HepG2 (cell line): ENCODE results near the gene CD4. TPM values are rescaled to one million over a fixed set of nuclear protein-coding genes. Genes with fewer than 3 reads are reported as not detected.

Source experiments
- ADNP ChIP-seq: sonication (generic); formaldehyde crosslinking; IDR thresholded peaks from 2 replicates; pipeline ENCODE4 v1.4.0; 2020; ENCODE audit warnings: missing genetic modification reagents
- ETV6 ChIP-seq: sonication (generic); formaldehyde crosslinking; conservative IDR thresholded peaks from 2 replicates; pipeline ENCODE4 v1.4.0; 2020; ENCODE audit warnings: missing genetic modification reagents
- FOSL2 ChIP-seq: sonication (generic); formaldehyde crosslinking; IDR thresholded peaks from 2 replicates; pipeline ENCODE4 v1.4.0; 2020; ENCODE audit warnings: missing genetic modification reagents
- FOXK1 ChIP-seq: sonication (generic); formaldehyde crosslinking; IDR thresholded peaks from 2 replicates; pipeline ENCODE4 v1.4.0; 2020; ENCODE audit warnings: low read depth, missing genetic modification reagents, borderline replicate concordance
- GPN1 ChIP-seq: sonication (generic); formaldehyde crosslinking; IDR thresholded peaks from 2 replicates; pipeline ENCODE4 v1.5.1; 2020; ENCODE audit warnings: missing genetic modification reagents, borderline replicate concordance
- GTF2F1 ChIP-seq: fragments of 150-350 bp; IDR thresholded peaks from 2 replicates; pipeline ENCODE4 v1.6.1; 2014; ENCODE audit warnings: low read length
- HCFC1 ChIP-seq: fragments of 150-350 bp; IDR thresholded peaks from 2 replicates; pipeline ENCODE4 v1.6.1; 2014; ENCODE audit warnings: low read depth, low read length
- HDAC2 ChIP-seq: sonication (generic); formaldehyde crosslinking; IDR thresholded peaks from 2 replicates; pipeline ENCODE4 v1.4.0; 2020; ENCODE audit warnings: missing genetic modification reagents
- HNRNPK ChIP-seq: fragments of 200-400 bp; formaldehyde crosslinking; IDR thresholded peaks from 2 replicates; pipeline ENCODE4 v1.6.1; 2018; ENCODE audit warnings: low read length, low read depth, moderate library complexity, mild to moderate bottlenecking; ENCODE audit not compliant: poor library complexity, severe bottlenecking
- HOXA3 ChIP-seq: sonication (generic); formaldehyde crosslinking; IDR thresholded peaks from 2 replicates; pipeline ENCODE4 v1.5.0; 2020; ENCODE audit warnings: missing genetic modification reagents
- HOXA5 ChIP-seq: sonication (generic); formaldehyde crosslinking; IDR thresholded peaks from 2 replicates; pipeline ENCODE4 v1.4.0; 2020; ENCODE audit warnings: missing genetic modification reagents
- IRX3 ChIP-seq: sonication (generic); formaldehyde crosslinking; IDR thresholded peaks from 2 replicates; pipeline ENCODE4 v1.8.1; 2023; ENCODE audit warnings: mild to moderate bottlenecking, low read depth, missing genetic modification reagents, borderline replicate concordance
- MIXL1 ChIP-seq: IDR thresholded peaks from 2 replicates; pipeline ENCODE4 v1.6.1; 2016
- SMAD9 ChIP-seq: sonication (generic); formaldehyde crosslinking; IDR thresholded peaks from 2 replicates; pipeline ENCODE4 v1.5.1; 2020; ENCODE audit warnings: mild to moderate bottlenecking, missing genetic modification reagents
- ZEB1 ChIP-seq: IDR thresholded peaks from 2 replicates; pipeline ENCODE4 v1.6.1; 2012; ENCODE audit warnings: mild to moderate bottlenecking, low read depth, inconsistent platforms; ENCODE audit not compliant: insufficient replicate concordance
- ZNF17 ChIP-seq: sonication (generic); formaldehyde crosslinking; IDR thresholded peaks from 2 replicates; pipeline ENCODE4 v1.5.0; 2020; ENCODE audit warnings: mild to moderate bottlenecking, missing genetic modification reagents
- ZNF180 ChIP-seq: sonication (generic); formaldehyde crosslinking; IDR thresholded peaks from 2 replicates; pipeline ENCODE4 v1.4.0; 2020; ENCODE audit warnings: low read depth, missing genetic modification reagents, borderline replicate concordance
- ZNF382 ChIP-seq: sonication (generic); formaldehyde crosslinking; IDR thresholded peaks from 2 replicates; pipeline ENCODE4 v1.5.0; 2020; ENCODE audit warnings: missing genetic modification reagents, mild to moderate bottlenecking, borderline replicate concordance
- ZNF496 ChIP-seq: sonication (generic); formaldehyde crosslinking; IDR thresholded peaks from 2 replicates; pipeline ENCODE4 v1.8.1; 2023; ENCODE audit warnings: mild to moderate bottlenecking, moderate library complexity, missing genetic modification reagents; ENCODE audit not compliant: insufficient replicate concordance
- ZNF530 ChIP-seq: sonication (generic); formaldehyde crosslinking; IDR thresholded peaks from 2 replicates; pipeline ENCODE4 v1.5.0; 2020; ENCODE audit warnings: low read depth, mild to moderate bottlenecking, missing genetic modification reagents
- ZNF616 ChIP-seq: sonication (generic); formaldehyde crosslinking; IDR thresholded peaks from 2 replicates; pipeline ENCODE4 v1.5.0; 2020; ENCODE audit warnings: low read depth, mild to moderate bottlenecking, missing genetic modification reagents
- ZNF720 ChIP-seq: sonication (generic); formaldehyde crosslinking; IDR thresholded peaks from 2 replicates; pipeline ENCODE4 v1.4.0; 2020; ENCODE audit warnings: missing genetic modification reagents
- ZNF841 ChIP-seq: sonication (generic); formaldehyde crosslinking; IDR thresholded peaks from 2 replicates; pipeline ENCODE4 v1.8.1; 2023; ENCODE audit warnings: missing genetic modification reagents, borderline replicate concordance
- ZZZ3 ChIP-seq: sonication (generic); formaldehyde crosslinking; IDR thresholded peaks from 2 replicates; pipeline ENCODE4 v1.4.0; 2020; ENCODE audit warnings: missing genetic modification reagents, mild to moderate bottlenecking, borderline replicate concordance
- polyA plus RNA-seq, 8 experiments: library from polyadenylated mRNA; depleted of rRNA in 3 of 8; stranded (reverse) in 7 of 8; unstranded in 1 of 8; fragments of >200 nt; fragmentation: Illumina TruSeq in 4 of 8; extraction: Trizol in 4 of 8; gene quantifications; 2 replicates each; pipeline versions ENCODE4 v1.2.1 to v1.2.3, GENCODE V29; 2011 to 2016; ENCODE audit warnings: low read depth in 4 of 8, missing spikeins in 1 of 8, mixed read lengths in 1 of 8; ENCODE audit not compliant: insufficient read depth in 1 of 8
- total RNA-seq, 5 experiments: library from RNA; depleted of rRNA; stranded (reverse); fragments of >200 nt; fragmentation: Illumina TruSeq; extraction: Trizol; gene quantifications; 2 replicates each; pipeline ENCODE4 v1.2.3, GENCODE V29; 2016; ENCODE audit warnings: low read depth in 1 of 5
- TF ChIP-seq, protein P1 (sequence below): sonication (generic); formaldehyde crosslinking; IDR thresholded peaks from 2 replicates; pipeline ENCODE4 v1.4.0; 2020; ENCODE audit warnings: mild to moderate bottlenecking, missing genetic modification reagents
- TF ChIP-seq, protein P2 (sequence below): sonication (generic); formaldehyde crosslinking; IDR thresholded peaks from 2 replicates; pipeline ENCODE4 v1.5.0; 2020; ENCODE audit warnings: missing genetic modification reagents

Gene CD4
- total and polyA plus RNA-seq, 2 of the 13 experiments (the other 11 are each of a cell fraction or from before 2014, with no cell fraction given) = 0.07 to 0.95 TPM

GRCh38 chr12:6778574-6779550, 10.5 kb upstream of the CD4 start (continued):
- TF ChIP-seq, protein P1, sequence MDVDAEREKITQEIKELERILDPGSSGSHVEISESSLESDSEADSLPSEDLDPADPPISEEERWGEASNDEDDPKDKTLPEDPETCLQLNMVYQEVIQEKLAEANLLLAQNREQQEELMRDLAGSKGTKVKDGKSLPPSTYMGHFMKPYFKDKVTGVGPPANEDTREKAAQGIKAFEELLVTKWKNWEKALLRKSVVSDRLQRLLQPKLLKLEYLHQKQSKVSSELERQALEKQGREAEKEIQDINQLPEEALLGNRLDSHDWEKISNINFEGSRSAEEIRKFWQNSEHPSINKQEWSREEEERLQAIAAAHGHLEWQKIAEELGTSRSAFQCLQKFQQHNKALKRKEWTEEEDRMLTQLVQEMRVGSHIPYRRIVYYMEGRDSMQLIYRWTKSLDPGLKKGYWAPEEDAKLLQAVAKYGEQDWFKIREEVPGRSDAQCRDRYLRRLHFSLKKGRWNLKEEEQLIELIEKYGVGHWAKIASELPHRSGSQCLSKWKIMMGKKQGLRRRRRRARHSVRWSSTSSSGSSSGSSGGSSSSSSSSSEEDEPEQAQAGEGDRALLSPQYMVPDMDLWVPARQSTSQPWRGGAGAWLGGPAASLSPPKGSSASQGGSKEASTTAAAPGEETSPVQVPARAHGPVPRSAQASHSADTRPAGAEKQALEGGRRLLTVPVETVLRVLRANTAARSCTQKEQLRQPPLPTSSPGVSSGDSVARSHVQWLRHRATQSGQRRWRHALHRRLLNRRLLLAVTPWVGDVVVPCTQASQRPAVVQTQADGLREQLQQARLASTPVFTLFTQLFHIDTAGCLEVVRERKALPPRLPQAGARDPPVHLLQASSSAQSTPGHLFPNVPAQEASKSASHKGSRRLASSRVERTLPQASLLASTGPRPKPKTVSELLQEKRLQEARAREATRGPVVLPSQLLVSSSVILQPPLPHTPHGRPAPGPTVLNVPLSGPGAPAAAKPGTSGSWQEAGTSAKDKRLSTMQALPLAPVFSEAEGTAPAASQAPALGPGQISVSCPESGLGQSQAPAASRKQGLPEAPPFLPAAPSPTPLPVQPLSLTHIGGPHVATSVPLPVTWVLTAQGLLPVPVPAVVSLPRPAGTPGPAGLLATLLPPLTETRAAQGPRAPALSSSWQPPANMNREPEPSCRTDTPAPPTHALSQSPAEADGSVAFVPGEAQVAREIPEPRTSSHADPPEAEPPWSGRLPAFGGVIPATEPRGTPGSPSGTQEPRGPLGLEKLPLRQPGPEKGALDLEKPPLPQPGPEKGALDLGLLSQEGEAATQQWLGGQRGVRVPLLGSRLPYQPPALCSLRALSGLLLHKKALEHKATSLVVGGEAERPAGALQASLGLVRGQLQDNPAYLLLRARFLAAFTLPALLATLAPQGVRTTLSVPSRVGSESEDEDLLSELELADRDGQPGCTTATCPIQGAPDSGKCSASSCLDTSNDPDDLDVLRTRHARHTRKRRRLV (CRISPR knock-in tag) = 0 out of 2 replicates have a peak, but pooled peaks have one; percentile 69
- TF ChIP-seq ZNF17 (CRISPR knock-in tag) (no peak), ZNF180 (CRISPR knock-in tag) (no peak), ZNF530 (CRISPR knock-in tag) (no peak), ZZZ3 (CRISPR knock-in tag) (no peak), ZNF616 (CRISPR knock-in tag) (peak; percentile 86), FOXK1 (CRISPR knock-in tag) (peak; percentile 69; the same call in 1 of the 2 replicates), MIXL1 (CRISPR knock-in tag) (peak; percentile 74), HOXA5 (CRISPR knock-in tag) (no peak), GPN1 (CRISPR knock-in tag) (no peak), ETV6 (CRISPR knock-in tag) (no peak), ZEB1 (no peak), HNRNPK (no peak), GTF2F1 (no peak), SMAD9 (CRISPR knock-in tag) (no peak), IRX3 (CRISPR knock-in tag) (no peak), HDAC2 (peak; percentile 82), ZNF496 (CRISPR knock-in tag) (no peak), HOXA3 (peak; percentile 75; the same call in 1 of the 2 replicates), ZNF382 (CRISPR knock-in tag) (no peak), ZNF720 (CRISPR knock-in tag) (no peak), ADNP (CRISPR knock-in tag) (no peak), ZNF841 (CRISPR knock-in tag) (no peak), FOSL2 (CRISPR knock-in tag) (peak; percentile 50), HCFC1 (no peak)
- TF ChIP-seq, protein P2, sequence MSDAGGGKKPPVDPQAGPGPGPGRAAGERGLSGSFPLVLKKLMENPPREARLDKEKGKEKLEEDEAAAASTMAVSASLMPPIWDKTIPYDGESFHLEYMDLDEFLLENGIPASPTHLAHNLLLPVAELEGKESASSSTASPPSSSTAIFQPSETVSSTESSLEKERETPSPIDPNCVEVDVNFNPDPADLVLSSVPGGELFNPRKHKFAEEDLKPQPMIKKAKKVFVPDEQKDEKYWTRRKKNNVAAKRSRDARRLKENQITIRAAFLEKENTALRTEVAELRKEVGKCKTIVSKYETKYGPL (CRISPR knock-in tag) = no peak
